SK-N-SH treated with all-trans-retinoic acid at 6 μM for 48 hours (cell line): Measurements from ENCODE around the gene PLXNC1.

Experiments
- ATAC-seq: fragments of 200-7000 bp; cut with Tn5 transposase; 3 replicates; pipeline ENCODE4 v1.9.1; 2020; ENCODE audit warnings: mild to moderate bottlenecking, moderate library complexity
- ARNTL ChIP-seq: fragments of 450-650 bp; formaldehyde crosslinking; IDR thresholded peaks from 2 replicates; pipeline ENCODE4 v1.5.0; 2020; ENCODE audit warnings: low read depth, mild to moderate bottlenecking, moderate library complexity, borderline replicate concordance
- BACH2 ChIP-seq: fragments of 250-450 bp; sonication (Bioruptor Pico); IDR thresholded peaks from 2 replicates; pipeline ENCODE4 v1.9.0; 2021; ENCODE audit warnings: mild to moderate bottlenecking, borderline replicate concordance
- CREB5 ChIP-seq: fragments of 250-450 bp; sonication (Bioruptor Pico); IDR thresholded peaks from 2 replicates; pipeline ENCODE4 v1.5.1; 2020; ENCODE audit warnings: low read depth, mild to moderate bottlenecking, moderate library complexity
- CSDC2 ChIP-seq: fragments of 250-450 bp; sonication (Bioruptor Pico); IDR thresholded peaks from 2 replicates; pipeline ENCODE4 v1.5.0; 2020; ENCODE audit warnings: mild to moderate bottlenecking, moderate library complexity
- ESRRG ChIP-seq: fragments of 250-450 bp; sonication (Bioruptor Pico); IDR thresholded peaks from 2 replicates; pipeline ENCODE4 v1.6.1; 2021; ENCODE audit warnings: mild to moderate bottlenecking
- GLIS3 ChIP-seq: fragments of 250-450 bp; sonication (Bioruptor Pico); IDR thresholded peaks from 2 replicates; pipeline ENCODE4 v1.5.0; 2020; ENCODE audit warnings: mild to moderate bottlenecking, moderate library complexity
- ISL1 ChIP-seq: fragments of 250-450 bp; sonication (Bioruptor Pico); IDR thresholded peaks from 2 replicates; pipeline ENCODE4 v2.1.2; 2022; ENCODE audit warnings: mild to moderate bottlenecking, moderate library complexity
- PATZ1 ChIP-seq: fragments of 250-450 bp; sonication (Bioruptor Pico); IDR thresholded peaks from 2 replicates; pipeline ENCODE4 v1.8.0; 2020; ENCODE audit warnings: mild to moderate bottlenecking, moderate library complexity, borderline replicate concordance
- PPARA ChIP-seq: fragments of 250-450 bp; sonication (Bioruptor Pico); IDR thresholded peaks from 2 replicates; pipeline ENCODE4 v1.5.0; 2020; ENCODE audit warnings: mild to moderate bottlenecking, borderline replicate concordance
- RARB ChIP-seq: fragments of 250-450 bp; sonication (Bioruptor Pico); IDR thresholded peaks from 2 replicates; pipeline ENCODE4 v1.8.0; 2021; ENCODE audit warnings: mild to moderate bottlenecking, moderate library complexity
- SNAI2 ChIP-seq: fragments of 250-450 bp; sonication (Bioruptor Pico); IDR thresholded peaks from 2 replicates; pipeline ENCODE4 v1.5.0; 2020; ENCODE audit warnings: mild to moderate bottlenecking, moderate library complexity
- TCF4 ChIP-seq: fragments of 250-450 bp; sonication (Bioruptor Pico); IDR thresholded peaks from 2 replicates; pipeline ENCODE4 v1.8.0; 2021; ENCODE audit warnings: mild to moderate bottlenecking, moderate library complexity, borderline replicate concordance
- TOX ChIP-seq: fragments of 250-450 bp; sonication (Bioruptor Pico); IDR thresholded peaks from 2 replicates; pipeline ENCODE4 v1.8.0; 2021; ENCODE audit warnings: mild to moderate bottlenecking, moderate library complexity, borderline replicate concordance
- TSHZ2 ChIP-seq: fragments of 250-450 bp; sonication (Bioruptor Pico); IDR thresholded peaks from 2 replicates; pipeline ENCODE4 v1.5.0; 2020; ENCODE audit warnings: mild to moderate bottlenecking, moderate library complexity
- ZC3H10 ChIP-seq: fragments of 250-450 bp; sonication (Bioruptor Pico); IDR thresholded peaks from 2 replicates; pipeline ENCODE4 v1.5.1; 2021; ENCODE audit warnings: mild to moderate bottlenecking, moderate library complexity
- ZFP3 ChIP-seq: fragments of 250-450 bp; sonication (Bioruptor Pico); IDR thresholded peaks from 2 replicates; pipeline ENCODE4 v1.5.0; 2020; ENCODE audit warnings: mild to moderate bottlenecking, moderate library complexity
- ZFP30 ChIP-seq: fragments of 450-650 bp; formaldehyde crosslinking; IDR thresholded peaks from 2 replicates; pipeline ENCODE4 v1.5.0; 2022; ENCODE audit warnings: mild to moderate bottlenecking, moderate library complexity
- ZNF565 ChIP-seq: fragments of 450-650 bp; formaldehyde crosslinking; conservative IDR thresholded peaks from 2 replicates; pipeline ENCODE4 v1.5.0; 2020; ENCODE audit warnings: low read depth, mild to moderate bottlenecking, moderate library complexity
- ZNF70 ChIP-seq: fragments of 450-650 bp; formaldehyde crosslinking; IDR thresholded peaks from 2 replicates; pipeline ENCODE4 v1.5.0; 2020; ENCODE audit warnings: mild to moderate bottlenecking, moderate library complexity
- ZNF8 ChIP-seq: fragments of 450-650 bp; formaldehyde crosslinking; IDR thresholded peaks from 2 replicates; pipeline ENCODE4 v1.5.0; 2020; ENCODE audit warnings: mild to moderate bottlenecking, moderate library complexity
- TF ChIP-seq, protein P1 (sequence below): fragments of 250-450 bp; sonication (Bioruptor Pico); IDR thresholded peaks from 2 replicates; pipeline ENCODE4 v1.8.0; 2021; ENCODE audit warnings: low read depth, mild to moderate bottlenecking, moderate library complexity, borderline replicate concordance
- TF ChIP-seq, protein P2 (sequence below): fragments of 250-450 bp; sonication (Bioruptor Pico); IDR thresholded peaks from 2 replicates; pipeline ENCODE4 v1.5.1; 2021; ENCODE audit warnings: mild to moderate bottlenecking, moderate library complexity

PLXNC1 gene

GRCh38 chr12:94280063-94280462 lies 131.7 kb downstream of the PLXNC1 start:
- ATAC-seq: no peak
- TF ChIP-seq ZFP30 (CRISPR knock-in tag): no peak
- TF ChIP-seq ZNF70: no peak
- no peak for TF ChIP-seq ZNF565 (CRISPR knock-in tag)
- TF ChIP-seq ISL1: no peak
- TF ChIP-seq PATZ1 (CRISPR knock-in tag): no peak
- TF ChIP-seq PPARA (CRISPR knock-in tag): no peak
- no peak for TF ChIP-seq CREB5
- no peak for TF ChIP-seq GLIS3 (CRISPR knock-in tag)
- TF ChIP-seq ARNTL (CRISPR knock-in tag): no peak
- no peak for TF ChIP-seq CSDC2 (CRISPR knock-in tag)
- TF ChIP-seq SNAI2 (CRISPR knock-in tag): no peak
- no peak for TF ChIP-seq TCF4 (CRISPR knock-in tag)
- TF ChIP-seq ESRRG: no peak
- TF ChIP-seq ZNF8 (CRISPR knock-in tag): no peak
- TF ChIP-seq RARB: no peak
- no peak for TF ChIP-seq ZC3H10 (CRISPR knock-in tag)
- no peak for TF ChIP-seq BACH2

DNA sequence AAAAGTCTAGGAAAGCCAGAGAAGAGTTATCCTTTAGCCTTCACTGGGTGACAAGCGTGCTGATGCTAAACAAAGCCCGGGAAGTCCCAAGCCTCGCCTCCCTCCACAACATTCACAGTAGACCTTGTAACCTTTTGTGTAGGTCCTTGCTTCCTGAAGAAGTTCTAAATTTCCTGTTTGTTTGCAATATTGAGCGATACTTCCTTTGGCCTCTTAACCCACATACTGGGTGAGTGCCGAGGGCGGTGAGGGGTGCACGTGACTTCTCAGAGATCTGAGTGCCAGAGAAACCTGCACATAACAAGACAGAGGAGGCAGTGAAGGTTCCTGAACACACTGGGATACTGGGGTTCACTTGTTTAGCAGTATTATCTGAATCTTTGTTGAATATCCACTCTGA lies 134.3 kb downstream of the PLXNC1 start:
- no peak for ATAC-seq
- TF ChIP-seq ESRRG: no peak
- TF ChIP-seq TCF4 (CRISPR knock-in tag): no peak
- TF ChIP-seq, protein P1, sequence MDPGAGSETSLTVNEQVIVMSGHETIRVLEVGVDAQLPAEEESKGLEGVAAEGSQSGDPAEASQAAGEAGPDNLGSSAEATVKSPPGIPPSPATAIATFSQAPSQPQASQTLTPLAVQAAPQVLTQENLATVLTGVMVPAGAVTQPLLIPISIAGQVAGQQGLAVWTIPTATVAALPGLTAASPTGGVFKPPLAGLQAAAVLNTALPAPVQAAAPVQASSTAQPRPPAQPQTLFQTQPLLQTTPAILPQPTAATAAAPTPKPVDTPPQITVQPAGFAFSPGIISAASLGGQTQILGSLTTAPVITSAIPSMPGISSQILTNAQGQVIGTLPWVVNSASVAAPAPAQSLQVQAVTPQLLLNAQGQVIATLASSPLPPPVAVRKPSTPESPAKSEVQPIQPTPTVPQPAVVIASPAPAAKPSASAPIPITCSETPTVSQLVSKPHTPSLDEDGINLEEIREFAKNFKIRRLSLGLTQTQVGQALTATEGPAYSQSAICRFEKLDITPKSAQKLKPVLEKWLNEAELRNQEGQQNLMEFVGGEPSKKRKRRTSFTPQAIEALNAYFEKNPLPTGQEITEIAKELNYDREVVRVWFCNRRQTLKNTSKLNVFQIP: no peak
- no peak for TF ChIP-seq ARNTL (CRISPR knock-in tag)
- TF ChIP-seq TSHZ2 (CRISPR knock-in tag): no peak
- no peak for TF ChIP-seq ZFP3 (CRISPR knock-in tag)
- no peak for TF ChIP-seq ZFP30 (CRISPR knock-in tag)
- TF ChIP-seq CREB5: no peak
- no peak for TF ChIP-seq ZC3H10 (CRISPR knock-in tag)
- TF ChIP-seq, protein P2, sequence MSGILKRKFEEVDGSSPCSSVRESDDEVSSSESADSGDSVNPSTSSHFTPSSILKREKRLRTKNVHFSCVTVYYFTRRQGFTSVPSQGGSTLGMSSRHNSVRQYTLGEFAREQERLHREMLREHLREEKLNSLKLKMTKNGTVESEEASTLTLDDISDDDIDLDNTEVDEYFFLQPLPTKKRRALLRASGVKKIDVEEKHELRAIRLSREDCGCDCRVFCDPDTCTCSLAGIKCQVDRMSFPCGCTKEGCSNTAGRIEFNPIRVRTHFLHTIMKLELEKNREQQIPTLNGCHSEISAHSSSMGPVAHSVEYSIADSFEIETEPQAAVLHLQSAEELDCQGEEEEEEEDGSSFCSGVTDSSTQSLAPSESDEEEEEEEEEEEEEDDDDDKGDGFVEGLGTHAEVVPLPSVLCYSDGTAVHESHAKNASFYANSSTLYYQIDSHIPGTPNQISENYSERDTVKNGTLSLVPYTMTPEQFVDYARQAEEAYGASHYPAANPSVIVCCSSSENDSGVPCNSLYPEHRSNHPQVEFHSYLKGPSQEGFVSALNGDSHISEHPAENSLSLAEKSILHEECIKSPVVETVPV (CRISPR knock-in tag): no peak
- TF ChIP-seq SNAI2 (CRISPR knock-in tag): no peak
- no peak for TF ChIP-seq BACH2
- no peak for TF ChIP-seq ZNF8 (CRISPR knock-in tag)
- TF ChIP-seq ZNF70: no peak
- TF ChIP-seq PPARA (CRISPR knock-in tag): no peak

DNA sequence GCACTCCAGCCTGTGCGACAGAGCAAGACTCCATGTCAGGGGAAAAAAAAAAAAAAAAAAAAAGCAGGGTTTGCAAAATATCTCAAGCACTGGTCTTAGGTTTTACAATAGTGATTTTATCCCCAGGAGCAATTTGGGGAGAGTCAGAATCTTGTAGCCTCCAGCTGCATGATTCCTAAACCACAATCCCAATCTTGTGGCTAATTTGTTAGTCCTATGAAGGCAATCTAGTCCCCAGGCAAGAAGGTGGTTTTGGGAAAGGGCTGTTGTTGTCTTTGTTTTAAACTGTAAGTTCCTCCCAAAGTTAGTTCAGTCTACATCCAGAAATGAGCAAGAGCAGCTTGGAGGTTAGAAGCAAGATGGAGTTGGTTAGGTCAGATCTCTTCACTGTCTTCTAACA lies 135.7 kb downstream of the PLXNC1 start:
- ATAC-seq: no peak
- no peak for TF ChIP-seq SNAI2 (CRISPR knock-in tag)
- TF ChIP-seq PATZ1 (CRISPR knock-in tag): no peak
- no peak for TF ChIP-seq ZC3H10 (CRISPR knock-in tag)
- TF ChIP-seq TOX (CRISPR knock-in tag): no peak
- TF ChIP-seq ZNF8 (CRISPR knock-in tag): no peak
- TF ChIP-seq ZFP3 (CRISPR knock-in tag): no peak
- TF ChIP-seq ZNF70: no peak
- no peak for TF ChIP-seq GLIS3 (CRISPR knock-in tag)
